ENCODE data around the gene NTNG1. TPM values are rescaled to one million over a fixed set of nuclear protein-coding genes. Genes with fewer than 3 reads are reported as not detected.

The NTNG1 gene
- total RNA-seq, 3 donors from 2014 or later (not counting 1 experiment from before 2014, with no cell fraction given) = 0.58 TPM; not detected in 2

DNA sequence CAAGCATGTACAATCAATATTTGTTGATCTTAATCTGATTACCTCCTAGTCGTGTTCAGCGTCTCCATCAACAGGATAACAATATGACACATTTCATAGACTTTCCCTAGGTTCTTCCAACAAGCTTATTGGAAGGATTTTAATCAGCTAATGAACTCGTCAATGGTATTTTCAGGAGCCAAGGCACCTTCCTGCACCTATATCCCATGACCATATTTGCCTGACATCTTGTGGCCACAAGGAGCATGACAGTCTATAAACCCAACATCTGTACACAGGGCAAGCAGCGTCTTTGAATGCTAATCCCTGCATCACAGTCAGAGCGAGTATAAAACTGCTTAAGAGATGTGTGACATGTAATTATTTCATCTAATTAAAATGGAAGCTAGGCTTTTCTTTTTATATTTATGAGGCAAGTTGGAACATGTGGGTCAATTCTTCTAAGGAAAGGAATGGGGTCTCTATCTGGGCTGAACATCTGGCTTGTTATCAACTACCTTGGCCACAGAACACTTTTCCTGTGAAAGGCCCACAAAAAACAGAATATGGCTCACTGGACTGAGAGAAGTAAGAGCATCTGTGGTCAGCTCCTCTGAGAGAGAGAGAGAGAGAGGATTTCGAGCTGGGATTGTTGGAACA, 388.8 kb downstream of the NTNG1 start:
- H3K4me3 ChIP-seq (ENCODE audit: low read length) = no peak overlapping the region
- H3K4me1 ChIP-seq (ENCODE audit: control insufficient read depth, insufficient read depth, low read length) = no peaks in the 10 kb centered on the region
- no peak overlapping the region for H3K4me3 Mint-ChIP-seq
- peaks cover 8 to 13% of the 10 kb centered on the region in 2 donors for H3K27me3 Mint-ChIP-seq (ENCODE audit: low read depth in 2 of 2)
- H3K27ac ChIP-seq (ENCODE audit: low read length) = no peak overlapping the region
- H3K9me3 ChIP-seq (ENCODE audit: control insufficient read depth, insufficient read depth, low read length) = no peaks in the 10 kb centered on the region
- WGBS (ENCODE audit: insufficient coverage) = 42% methylated on average over 6 of the region's 6 CpGs
- H3K9me3 Mint-ChIP-seq = no peaks in the 10 kb centered on the region
- H3K36me3 Mint-ChIP-seq = no peaks in the 10 kb centered on the region
- intact Hi-C loops (cut with micrococcal nuclease) = no loop called here
- no peak overlapping the region for H3K27ac Mint-ChIP-seq
- H3K36me3 ChIP-seq (ENCODE audit: control insufficient read depth, insufficient read depth, low read length) = no peaks in the 10 kb centered on the region
- ATAC-seq (peak in 2 of 3 donors; percentile 51 to 77), DNase-seq (peak in 1 of 2 donors; percentile 30)
- TF ChIP-seq, protein P1, sequence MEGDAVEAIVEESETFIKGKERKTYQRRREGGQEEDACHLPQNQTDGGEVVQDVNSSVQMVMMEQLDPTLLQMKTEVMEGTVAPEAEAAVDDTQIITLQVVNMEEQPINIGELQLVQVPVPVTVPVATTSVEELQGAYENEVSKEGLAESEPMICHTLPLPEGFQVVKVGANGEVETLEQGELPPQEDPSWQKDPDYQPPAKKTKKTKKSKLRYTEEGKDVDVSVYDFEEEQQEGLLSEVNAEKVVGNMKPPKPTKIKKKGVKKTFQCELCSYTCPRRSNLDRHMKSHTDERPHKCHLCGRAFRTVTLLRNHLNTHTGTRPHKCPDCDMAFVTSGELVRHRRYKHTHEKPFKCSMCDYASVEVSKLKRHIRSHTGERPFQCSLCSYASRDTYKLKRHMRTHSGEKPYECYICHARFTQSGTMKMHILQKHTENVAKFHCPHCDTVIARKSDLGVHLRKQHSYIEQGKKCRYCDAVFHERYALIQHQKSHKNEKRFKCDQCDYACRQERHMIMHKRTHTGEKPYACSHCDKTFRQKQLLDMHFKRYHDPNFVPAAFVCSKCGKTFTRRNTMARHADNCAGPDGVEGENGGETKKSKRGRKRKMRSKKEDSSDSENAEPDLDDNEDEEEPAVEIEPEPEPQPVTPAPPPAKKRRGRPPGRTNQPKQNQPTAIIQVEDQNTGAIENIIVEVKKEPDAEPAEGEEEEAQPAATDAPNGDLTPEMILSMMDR (IDR thresholded peaks at IDR 0.05) = peak; percentile 61
- no peaks in the 10 kb centered on the region for H3K27me3 ChIP-seq (ENCODE audit: control insufficient read depth, insufficient read depth, low read length)
- H3K4me1 Mint-ChIP-seq = peaks cover 8 to 9% of the 10 kb centered on the region in 2 donors

DNA sequence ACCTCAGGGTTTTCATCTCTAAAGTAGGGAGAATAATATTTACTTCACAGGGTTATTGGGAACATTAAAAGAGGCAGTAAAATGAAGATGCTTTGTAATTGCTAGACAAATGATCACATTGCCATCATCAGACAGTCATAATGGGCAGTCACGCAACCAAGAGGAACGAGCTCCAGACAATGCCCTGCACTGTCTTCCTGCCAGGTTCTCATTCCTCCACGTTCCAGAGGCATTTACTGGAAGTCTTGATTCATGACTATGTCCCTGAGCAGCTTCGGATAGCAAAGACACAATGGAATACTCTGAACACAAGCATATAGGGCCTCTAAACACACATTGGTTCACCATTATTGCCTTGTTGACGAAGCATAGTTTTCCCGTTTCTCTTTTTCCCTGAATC, 389.7 kb downstream of the NTNG1 start:
- Mint-ChIP-seq H3K9me3 (no peaks in the 10 kb centered on the region), H3K36me3 (no peaks in the 10 kb centered on the region), H3K4me1 (peaks cover under 1% of the 10 kb centered on the region in 2 donors), H3K27me3 (ENCODE audit: low read depth in 2 of 2) (peaks cover 8 to 13% of the 10 kb centered on the region in 2 donors), H3K27ac (no peak overlapping the region), H3K4me3 (no peak overlapping the region)
- intact Hi-C loops (cut with micrococcal nuclease) = no loop called here
- TF ChIP-seq, protein P1 (IDR thresholded peaks at IDR 0.05) = no peak
- H3K27me3 ChIP-seq (ENCODE audit: control insufficient read depth, insufficient read depth, low read length) = no peaks in the 10 kb centered on the region
- no peaks in the 10 kb centered on the region for H3K36me3 ChIP-seq (ENCODE audit: control insufficient read depth, insufficient read depth, low read length)
- H3K4me1 ChIP-seq (ENCODE audit: control insufficient read depth, insufficient read depth, low read length) = no peaks in the 10 kb centered on the region
- DNase-seq = no peak
- no peaks in the 10 kb centered on the region for H3K9me3 ChIP-seq (ENCODE audit: control insufficient read depth, insufficient read depth, low read length)
- no peak for ATAC-seq
- WGBS (ENCODE audit: insufficient coverage) = 78% methylated on average over 6 of the region's 6 CpGs
- H3K4me3 ChIP-seq (ENCODE audit: low read length) = no peak overlapping the region
- no peak overlapping the region for H3K27ac ChIP-seq (ENCODE audit: low read length)

DNA sequence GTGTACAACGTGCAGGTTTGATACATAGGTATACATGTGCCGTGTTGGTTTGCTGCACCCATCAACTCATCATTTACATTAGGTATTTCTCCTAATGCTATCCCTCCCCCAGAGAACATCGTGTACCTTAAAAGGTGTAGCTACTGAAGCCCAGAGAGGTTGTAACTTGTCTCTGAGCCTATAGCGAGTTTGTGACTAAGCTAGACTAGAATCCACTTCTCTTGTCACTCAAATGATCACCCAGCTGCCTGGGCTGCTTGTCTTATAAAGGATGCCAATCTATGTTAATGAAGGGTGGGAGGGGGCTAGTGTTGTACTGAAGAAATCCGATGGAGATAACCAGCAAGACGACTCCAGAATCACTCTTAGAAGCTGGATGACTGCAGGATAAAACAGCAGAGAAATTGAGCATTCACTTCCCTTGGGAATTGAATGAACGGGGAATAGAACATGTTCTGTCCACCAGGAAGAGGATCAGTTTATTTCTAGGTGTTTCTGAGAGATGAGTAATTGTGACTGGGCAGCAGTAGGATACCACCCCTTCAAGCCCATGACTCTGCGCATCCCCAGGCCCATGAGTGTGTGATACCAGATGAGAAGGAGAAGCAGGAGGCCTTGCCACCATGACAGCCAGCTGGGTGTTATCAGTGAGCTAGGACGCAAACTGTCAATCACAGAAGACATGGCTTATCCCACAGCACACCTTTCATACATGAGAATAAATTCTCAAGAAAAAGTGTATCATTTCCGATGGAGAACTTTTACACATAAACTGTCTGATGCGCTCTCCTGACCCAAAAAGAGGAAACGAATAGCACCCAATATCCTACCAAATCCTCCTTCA, 390.4 kb downstream of the NTNG1 start:
- Histone ChIP-seq H3K36me3 (ENCODE audit: control insufficient read depth, insufficient read depth, low read length) (no peaks in the 10 kb centered on the region), H3K4me3 (ENCODE audit: low read length) (no peak overlapping the region), H3K27ac (ENCODE audit: low read length) (no peak overlapping the region), H3K27me3 (ENCODE audit: control insufficient read depth, insufficient read depth, low read length) (no peaks in the 10 kb centered on the region), H3K9me3 (ENCODE audit: control insufficient read depth, insufficient read depth, low read length) (no peaks in the 10 kb centered on the region), H3K4me1 (ENCODE audit: control insufficient read depth, insufficient read depth, low read length) (no peaks in the 10 kb centered on the region)
- Mint-ChIP-seq H3K36me3 (no peaks in the 10 kb centered on the region), H3K4me3 (no peak overlapping the region), H3K4me1 (no peaks in the 10 kb centered on the region), H3K27ac (no peak overlapping the region), H3K9me3 (no peaks in the 10 kb centered on the region), H3K27me3 (ENCODE audit: low read depth in 2 of 2) (peaks cover 8 to 13% of the 10 kb centered on the region in 2 donors)
- intact Hi-C loops (cut with micrococcal nuclease) = no loop called here
- TF ChIP-seq, protein P1 (IDR thresholded peaks at IDR 0.05) = no peak
- DNase-seq (no peak), ATAC-seq (no peak)
- WGBS (ENCODE audit: insufficient coverage) = 88% methylated on average over 9 of the region's 12 CpGs
